K562 (cell line): ENCODE measurements around the gene SORT1. TPM values are rescaled to one million over a fixed set of nuclear protein-coding genes. Genes with fewer than 3 reads are reported as not detected.

Experiments used
- ATF1 ChIP-seq, 2 experiments: fragments of 450-650 bp in 1 of 2; IDR thresholded peaks; 2 replicates each; pipeline ENCODE4 v1.6.1; 2016; ENCODE audit warnings: missing compliant biosample characterization in 1 of 2, missing genetic modification characterization in 1 of 2
- CGGBP1 ChIP-seq: fragments of 250-450 bp; sonication (Bioruptor Pico); IDR thresholded peaks from 2 replicates; pipeline ENCODE4 v1.9.0; 2021; ENCODE audit warnings: mild to moderate bottlenecking
- CREB5 ChIP-seq: fragments of 250-450 bp; sonication (Bioruptor Pico); IDR thresholded peaks from 2 replicates; pipeline ENCODE4 v1.5.0; 2020; ENCODE audit warnings: mild to moderate bottlenecking
- DPF2 ChIP-seq: fragments of 450-650 bp; IDR thresholded peaks from 2 replicates; pipeline ENCODE4 v1.6.1; 2016
- EGR1 ChIP-seq: fragments of 450-650 bp; conservative IDR thresholded peaks from 2 replicates; pipeline ENCODE4 v1.6.1; 2017; ENCODE audit warnings: mild to moderate bottlenecking
- FOS ChIP-seq: IDR thresholded peaks from 3 replicates; pipeline ENCODE4 v1.6.1; 2011; ENCODE audit not compliant: insufficient read length; ENCODE audit errors: extremely low read depth
- FOSL1 ChIP-seq: fragments of 200-800 bp; sonication (Bioruptor generic); conservative IDR thresholded peaks from 2 replicates; pipeline ENCODE4 v1.6.1; 2016; ENCODE audit warnings: missing genetic modification characterization, missing compliant biosample characterization
- FOXA3 ChIP-seq, 2 experiments: fragments of 450-650 bp in 1 of 2; sonication (generic) in 1 of 2; formaldehyde crosslinking; IDR thresholded peaks in 1 of 2; conservative IDR thresholded peaks in 1 of 2; 2 replicates each; pipeline versions ENCODE4 v1.4.0 to v1.8.0; 2020 to 2022; ENCODE audit warnings: mild to moderate bottlenecking in 2 of 2, missing genetic modification reagents in 1 of 2
- HDGF ChIP-seq: fragments of 450-650 bp; IDR thresholded peaks from 2 replicates; pipeline ENCODE4 v1.6.1; 2016
- IFI16 ChIP-seq: fragments of 250-450 bp; sonication (Bioruptor Pico); IDR thresholded peaks from 2 replicates; pipeline ENCODE4 v2.1.2; 2022; ENCODE audit warnings: mild to moderate bottlenecking, inconsistent platforms
- JUN ChIP-seq, 2 experiments: sonication (generic) in 1 of 2; formaldehyde crosslinking in 1 of 2; IDR thresholded peaks; 2 replicates each; pipeline versions ENCODE4 v1.6.1 to v1.8.0; 2012 to 2022; ENCODE audit warnings: borderline replicate concordance in 2 of 2, mild to moderate bottlenecking in 2 of 2, improper control_type of control experiment in 1 of 2, low read depth in 1 of 2, low read length in 1 of 2, missing genetic modification reagents in 1 of 2
- JUNB ChIP-seq: fragments of 450-650 bp; formaldehyde crosslinking; conservative IDR thresholded peaks from 2 replicates; pipeline ENCODE4 v1.4.0; 2020; ENCODE audit warnings: mild to moderate bottlenecking
- JUND ChIP-seq, 2 experiments: IDR thresholded peaks; 2 replicates in 1 of 2; 3 replicates in 1 of 2; pipeline ENCODE4 v1.6.1; 2011; ENCODE audit warnings: borderline replicate concordance in 2 of 2, low read depth in 2 of 2, low read length in 2 of 2, improper control_type of control experiment in 1 of 2, missing biosample characterization in 1 of 2, missing genetic modification characterization in 1 of 2, missing genetic modification reagents in 1 of 2
- MAFF ChIP-seq: IDR thresholded peaks from 2 replicates; pipeline ENCODE4 v1.6.1; 2012; ENCODE audit warnings: low read length, improper control_type of control experiment
- MAFK ChIP-seq: IDR thresholded peaks from 2 replicates; pipeline ENCODE4 v1.6.1; 2011; ENCODE audit warnings: low read length, improper control_type of control experiment
- RCOR1 ChIP-seq, 2 experiments: IDR thresholded peaks; 2 replicates each; pipeline ENCODE4 v1.6.1; 2012; ENCODE audit warnings: low read depth in 2 of 2, low read length in 2 of 2, borderline replicate concordance in 1 of 2, improper control_type of control experiment in 1 of 2
- SMARCA4 ChIP-seq: fragments of 450-650 bp; IDR thresholded peaks from 2 replicates; pipeline ENCODE4 v1.6.1; 2016
- SP1 ChIP-seq: sonication (generic); formaldehyde crosslinking; IDR thresholded peaks from 2 replicates; pipeline ENCODE4 v1.8.1; 2022; ENCODE audit warnings: mild to moderate bottlenecking, missing genetic modification reagents
- ZFP36 ChIP-seq: fragments of 150-350 bp; IDR thresholded peaks from 2 replicates; pipeline ENCODE4 v1.6.1; 2018; ENCODE audit warnings: low read length, low read depth; ENCODE audit not compliant: partially characterized antibody
- ZNF316 ChIP-seq: fragments of 450-650 bp; IDR thresholded peaks from 2 replicates; pipeline ENCODE4 v1.6.1; 2016
- ZNF696 ChIP-seq: fragments of 250-450 bp; sonication (Bioruptor Pico); conservative IDR thresholded peaks from 2 replicates; pipeline ENCODE4 v1.4.0; 2020; ENCODE audit warnings: mild to moderate bottlenecking, moderate library complexity
- ZSCAN32 ChIP-seq: fragments of 450-650 bp; formaldehyde crosslinking; IDR thresholded peaks from 2 replicates; pipeline ENCODE4 v1.4.0; 2020; ENCODE audit warnings: mild to moderate bottlenecking, moderate library complexity
- polyA plus RNA-seq, 8 experiments: library from polyadenylated mRNA; depleted of rRNA in 4 of 8; stranded (reverse) in 5 of 8; unstranded in 3 of 8; fragments of >200 nt; fragmentation: Nextera tagmentation in 2 of 8; fragmentation: Illumina TruSeq in 1 of 8; extraction: Ambion mirVana in 2 of 8; extraction: Trizol in 1 of 8; gene quantifications; 2 replicates each; pipeline versions ENCODE4 v1.2.1 to v1.2.3, GENCODE V29; 2011 to 2014; ENCODE audit warnings: inconsistent platforms in 1 of 8, missing spikeins in 1 of 8
- total RNA-seq, 7 experiments: library from RNA; depleted of rRNA in 6 of 7; stranded (reverse); fragments of >200 nt in 6 of 7; fragmentation: Illumina TruSeq in 2 of 7; extraction: Trizol in 2 of 7; gene quantifications; 2 replicates each; pipeline versions ENCODE4 v1.2.1 to v1.2.3, GENCODE V29; 2011 to 2021; ENCODE audit warnings: low replicate concordance in 1 of 7

SORT1 gene
- total and polyA plus RNA-seq, 9 of the 15 experiments (the other 6 are each of a cell fraction or from before 2014, with no cell fraction given), result 27.4 to 112 (median 65.0) TPM

DNA sequence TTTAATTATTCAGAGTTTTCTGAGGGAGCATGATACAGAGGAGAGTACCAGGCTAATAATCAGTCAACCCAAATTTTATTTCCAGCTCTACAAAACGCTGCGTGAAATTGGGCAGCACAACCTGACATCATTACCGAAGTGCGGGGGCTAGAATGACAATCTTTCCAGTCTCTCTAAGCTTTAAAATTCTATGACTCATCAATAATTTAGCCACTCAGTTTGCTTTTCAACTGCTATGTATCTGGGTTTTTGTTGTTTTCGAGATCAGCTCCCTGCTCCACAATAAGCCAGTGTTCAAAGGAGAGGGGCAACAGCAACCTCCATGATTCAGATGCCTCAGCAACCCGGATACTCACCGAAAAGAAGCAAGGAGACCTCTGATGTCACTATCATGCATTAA is 13.9 kb downstream of the SORT1 start (continued):
- TF ChIP-seq JUN (IDR thresholded peaks at IDR 0.05; ENCODE audit: borderline replicate concordance, low read depth, low read length) (peak; percentile 61; the same call in 1 of the 2 replicates), JUN (CRISPR knock-in tag; IDR thresholded peaks at IDR 0.05; ENCODE audit: borderline replicate concordance) (no peak), MAFK (peak; percentile 85), ATF1 (CRISPR knock-in tag; IDR thresholded peaks at IDR 0.05) (no peak), ATF1 (tag; IDR thresholded peaks at IDR 0.05) (0 out of 2 replicates have a peak, but pooled peaks have one; percentile 36), ZNF696 (no peak), FOS (peak; percentile 14), SMARCA4 (peak; percentile 67; the same call in 1 of the 2 replicates), MAFF (peak; percentile 89), HDGF (no peak), JUNB (CRISPR knock-in tag) (0 out of 2 replicates have a peak, but pooled peaks have one; percentile 33), FOXA3 (CRISPR knock-in tag; conservative IDR thresholded peaks at IDR 0.05 in 1 of 2, IDR thresholded peaks at IDR 0.05 in 1 of 2) (no peak), ZNF316 (peak; percentile 98), ZFP36 (no peak), IFI16 (CRISPR knock-in tag) (no peak), EGR1 (peak; percentile 80), ZSCAN32 (no peak), CGGBP1 (CRISPR knock-in tag) (no peak), RCOR1 (IDR thresholded peaks at IDR 0.05; ENCODE audit: borderline replicate concordance in 1 of 2, low read depth in 2 of 2, low read length in 2 of 2) (peak in 1 of 2 experiments; percentile 43; a peak in 1 of 4 replicates), FOSL1 (tag) (peak; percentile 60), SP1 (CRISPR knock-in tag) (no peak), DPF2 (peak; percentile 64), JUND (IDR thresholded peaks at IDR 0.05; ENCODE audit: borderline replicate concordance, low read depth, low read length) (peak; percentile 83), JUND (tag; IDR thresholded peaks at IDR 0.05; ENCODE audit: borderline replicate concordance, low read depth, low read length) (peak; percentile 69; the same call in 2 of the 3 replicates), CREB5 (CRISPR knock-in tag) (no peak)
